ENCODE results near the gene PPP3CA.

The PPP3CA gene

DNA sequence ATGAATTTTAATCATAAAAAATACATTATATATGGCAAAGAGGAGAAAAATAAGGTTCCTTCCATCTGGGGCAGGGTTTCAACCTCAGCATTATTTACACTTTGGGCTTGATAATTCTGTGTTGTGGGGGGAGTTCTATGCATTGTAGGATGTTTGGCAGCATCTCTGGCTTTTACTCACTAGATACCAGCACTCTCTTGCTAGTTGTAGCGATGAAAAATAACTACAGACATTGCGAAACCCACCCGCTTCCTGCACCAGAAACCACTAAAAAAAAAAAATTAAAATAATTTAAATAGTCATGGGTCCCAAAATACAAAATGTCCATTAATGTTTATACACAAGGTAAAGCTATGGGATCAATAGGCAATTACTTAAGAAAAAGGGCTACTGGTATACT is 52.7 kb downstream of the PPP3CA start:
- TF ChIP-seq, protein P1, sequence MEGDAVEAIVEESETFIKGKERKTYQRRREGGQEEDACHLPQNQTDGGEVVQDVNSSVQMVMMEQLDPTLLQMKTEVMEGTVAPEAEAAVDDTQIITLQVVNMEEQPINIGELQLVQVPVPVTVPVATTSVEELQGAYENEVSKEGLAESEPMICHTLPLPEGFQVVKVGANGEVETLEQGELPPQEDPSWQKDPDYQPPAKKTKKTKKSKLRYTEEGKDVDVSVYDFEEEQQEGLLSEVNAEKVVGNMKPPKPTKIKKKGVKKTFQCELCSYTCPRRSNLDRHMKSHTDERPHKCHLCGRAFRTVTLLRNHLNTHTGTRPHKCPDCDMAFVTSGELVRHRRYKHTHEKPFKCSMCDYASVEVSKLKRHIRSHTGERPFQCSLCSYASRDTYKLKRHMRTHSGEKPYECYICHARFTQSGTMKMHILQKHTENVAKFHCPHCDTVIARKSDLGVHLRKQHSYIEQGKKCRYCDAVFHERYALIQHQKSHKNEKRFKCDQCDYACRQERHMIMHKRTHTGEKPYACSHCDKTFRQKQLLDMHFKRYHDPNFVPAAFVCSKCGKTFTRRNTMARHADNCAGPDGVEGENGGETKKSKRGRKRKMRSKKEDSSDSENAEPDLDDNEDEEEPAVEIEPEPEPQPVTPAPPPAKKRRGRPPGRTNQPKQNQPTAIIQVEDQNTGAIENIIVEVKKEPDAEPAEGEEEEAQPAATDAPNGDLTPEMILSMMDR (conservative IDR thresholded peaks at IDR 0.05; ENCODE audit: low read depth, low read length) = no peak
- Histone ChIP-seq H3K27me3 (ENCODE audit: insufficient read depth, low read depth) (no peaks in the 10 kb centered on the region), H3K36me3 (ENCODE audit: insufficient read depth) (no peaks in the 10 kb centered on the region), H3K4me1 (ENCODE audit: low read depth, poor library complexity, severe bottlenecking) (no peaks in the 10 kb centered on the region), H3K4me3 (IDR thresholded peaks at IDR 0.05; ENCODE audit: insufficient read depth, low read depth, low read length) (no peak overlapping the region), H3K4me2 (no peak overlapping the region), H4K20me1 (ENCODE audit: insufficient read depth) (no peaks in the 10 kb centered on the region), H2AFZ (ENCODE audit: low read depth) (no peak overlapping the region), H3K79me2 (ENCODE audit: insufficient read depth, low read depth) (0 out of 2 replicates have a peak, but pooled peaks cover 14% of the 10 kb centered on the region), H3K9ac (no peak overlapping the region), H3K27ac (no peak overlapping the region)

- Histone ChIP-seq H3K27ac (no peak overlapping the region), H3K9ac (no peak overlapping the region), H3K79me2 (ENCODE audit: insufficient read depth, low read depth) (peaks cover 18% of the 10 kb centered on the region; the same call in 1 of the 2 replicates), H3K27me3 (ENCODE audit: insufficient read depth, low read depth) (no peaks in the 10 kb centered on the region), H3K4me1 (ENCODE audit: low read depth, poor library complexity, severe bottlenecking) (no peaks in the 10 kb centered on the region), H3K36me3 (ENCODE audit: insufficient read depth) (no peaks in the 10 kb centered on the region), H3K4me2 (no peak overlapping the region), H3K4me3 (IDR thresholded peaks at IDR 0.05; ENCODE audit: insufficient read depth, low read depth, low read length) (no peak overlapping the region), H4K20me1 (ENCODE audit: insufficient read depth) (no peaks in the 10 kb centered on the region), H2AFZ (ENCODE audit: low read depth) (no peak overlapping the region)
- TF ChIP-seq, protein P1 (conservative IDR thresholded peaks at IDR 0.05; ENCODE audit: low read depth, low read length) = no peak
Observed at GRCh38 chr4:101292901-101293300, 54.4 kb downstream of the PPP3CA start.

GRCh38 chr4:101292214-101292613 is 55.1 kb downstream of the PPP3CA start:
- H3K9ac ChIP-seq = no peak overlapping the region
- no peak overlapping the region for H3K4me2 ChIP-seq
- no peaks in the 10 kb centered on the region for H3K4me1 ChIP-seq (ENCODE audit: low read depth, poor library complexity, severe bottlenecking)
- no peak overlapping the region for H3K27ac ChIP-seq
- H3K79me2 ChIP-seq (ENCODE audit: insufficient read depth, low read depth) = peaks cover 19% of the 10 kb centered on the region; the same call in 1 of the 2 replicates
- H3K27me3 ChIP-seq (ENCODE audit: insufficient read depth, low read depth) = no peaks in the 10 kb centered on the region
- no peak overlapping the region for H2AFZ ChIP-seq (ENCODE audit: low read depth)
- TF ChIP-seq, protein P1 (conservative IDR thresholded peaks at IDR 0.05; ENCODE audit: low read depth, low read length) = no peak
- H3K36me3 ChIP-seq (ENCODE audit: insufficient read depth) = no peaks in the 10 kb centered on the region
- no peaks in the 10 kb centered on the region for H4K20me1 ChIP-seq (ENCODE audit: insufficient read depth)
- H3K4me3 ChIP-seq (IDR thresholded peaks at IDR 0.05; ENCODE audit: insufficient read depth, low read depth, low read length) = no peak overlapping the region

DNA sequence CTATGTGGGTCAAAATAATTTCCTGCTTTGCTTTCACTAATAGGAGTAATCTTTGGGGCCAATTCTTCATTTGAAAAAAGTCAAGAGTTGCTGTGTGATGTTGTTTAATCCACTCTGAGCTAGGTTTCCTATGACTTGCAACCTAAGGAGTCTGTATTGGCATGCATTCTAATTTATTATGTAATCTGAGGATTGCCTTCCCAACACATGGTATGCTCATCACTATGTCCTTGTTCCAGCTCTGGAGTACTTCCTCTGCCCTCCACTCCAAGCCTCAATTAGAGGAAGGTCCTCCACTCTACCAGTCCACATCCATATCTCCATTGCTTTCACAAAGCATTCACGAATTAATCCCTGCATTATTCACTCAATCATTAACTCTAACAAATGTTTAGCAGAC is 56.1 kb downstream of the PPP3CA start:
- Histone ChIP-seq H3K9ac (no peak overlapping the region), H3K27me3 (ENCODE audit: insufficient read depth, low read depth) (no peaks in the 10 kb centered on the region), H4K20me1 (ENCODE audit: insufficient read depth) (no peaks in the 10 kb centered on the region), H3K4me3 (IDR thresholded peaks at IDR 0.05; ENCODE audit: insufficient read depth, low read depth, low read length) (no peak overlapping the region), H3K36me3 (ENCODE audit: insufficient read depth) (no peaks in the 10 kb centered on the region), H3K4me2 (no peak overlapping the region), H2AFZ (ENCODE audit: low read depth) (no peak overlapping the region), H3K27ac (no peak overlapping the region), H3K4me1 (ENCODE audit: low read depth, poor library complexity, severe bottlenecking) (peaks cover 6% of the 10 kb centered on the region), H3K79me2 (ENCODE audit: insufficient read depth, low read depth) (peaks cover 14% of the 10 kb centered on the region; the same call in 1 of the 2 replicates)
- TF ChIP-seq, protein P1 (conservative IDR thresholded peaks at IDR 0.05; ENCODE audit: low read depth, low read length) = no peak

Data from KMS-11 (cell line).